ENCODE results near the gene TMF1.

Gene TMF1

DNA sequence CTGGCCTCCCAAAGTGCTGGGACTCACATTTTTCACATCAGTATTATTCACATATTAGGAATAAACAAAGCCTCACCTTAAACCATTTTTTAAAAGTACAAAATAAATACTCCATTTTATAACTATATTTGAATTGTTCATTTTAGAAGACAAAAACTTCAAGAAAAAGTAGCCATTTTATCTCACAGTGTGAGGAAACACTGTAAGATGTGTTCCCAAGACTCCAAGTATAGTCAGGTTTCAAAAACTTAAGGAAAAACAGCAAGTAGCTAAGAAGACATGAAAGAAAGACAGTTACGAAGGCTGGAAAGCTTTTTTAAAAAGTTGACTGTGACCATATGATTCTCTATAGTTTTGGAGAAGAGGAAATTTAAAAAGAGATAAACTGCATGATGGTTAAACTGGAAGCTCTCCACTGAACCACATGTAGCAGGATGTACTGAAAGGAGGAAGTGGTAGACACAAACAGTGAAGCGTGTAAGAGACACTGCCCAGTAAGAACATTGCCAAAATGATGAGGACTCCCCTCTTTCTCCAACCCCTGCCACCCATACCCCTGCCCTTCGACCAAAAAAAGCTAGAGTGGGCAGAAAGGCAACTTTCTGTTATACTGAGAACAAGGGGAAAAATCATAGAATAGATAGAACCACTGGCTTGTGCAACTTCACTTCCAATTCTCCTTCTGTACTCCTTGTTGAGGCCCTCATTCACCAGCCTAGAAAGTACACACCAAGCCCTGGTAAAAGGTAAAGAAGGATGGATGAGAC is 6.2 kb upstream of the TMF1 start:
- no peak for DNase-seq (ENCODE audit: extremely low read depth, low read depth)
- TF ChIP-seq, protein P1, sequence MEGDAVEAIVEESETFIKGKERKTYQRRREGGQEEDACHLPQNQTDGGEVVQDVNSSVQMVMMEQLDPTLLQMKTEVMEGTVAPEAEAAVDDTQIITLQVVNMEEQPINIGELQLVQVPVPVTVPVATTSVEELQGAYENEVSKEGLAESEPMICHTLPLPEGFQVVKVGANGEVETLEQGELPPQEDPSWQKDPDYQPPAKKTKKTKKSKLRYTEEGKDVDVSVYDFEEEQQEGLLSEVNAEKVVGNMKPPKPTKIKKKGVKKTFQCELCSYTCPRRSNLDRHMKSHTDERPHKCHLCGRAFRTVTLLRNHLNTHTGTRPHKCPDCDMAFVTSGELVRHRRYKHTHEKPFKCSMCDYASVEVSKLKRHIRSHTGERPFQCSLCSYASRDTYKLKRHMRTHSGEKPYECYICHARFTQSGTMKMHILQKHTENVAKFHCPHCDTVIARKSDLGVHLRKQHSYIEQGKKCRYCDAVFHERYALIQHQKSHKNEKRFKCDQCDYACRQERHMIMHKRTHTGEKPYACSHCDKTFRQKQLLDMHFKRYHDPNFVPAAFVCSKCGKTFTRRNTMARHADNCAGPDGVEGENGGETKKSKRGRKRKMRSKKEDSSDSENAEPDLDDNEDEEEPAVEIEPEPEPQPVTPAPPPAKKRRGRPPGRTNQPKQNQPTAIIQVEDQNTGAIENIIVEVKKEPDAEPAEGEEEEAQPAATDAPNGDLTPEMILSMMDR (IDR thresholded peaks at IDR 0.05; ENCODE audit: low read depth, low read length): no peak

DNA sequence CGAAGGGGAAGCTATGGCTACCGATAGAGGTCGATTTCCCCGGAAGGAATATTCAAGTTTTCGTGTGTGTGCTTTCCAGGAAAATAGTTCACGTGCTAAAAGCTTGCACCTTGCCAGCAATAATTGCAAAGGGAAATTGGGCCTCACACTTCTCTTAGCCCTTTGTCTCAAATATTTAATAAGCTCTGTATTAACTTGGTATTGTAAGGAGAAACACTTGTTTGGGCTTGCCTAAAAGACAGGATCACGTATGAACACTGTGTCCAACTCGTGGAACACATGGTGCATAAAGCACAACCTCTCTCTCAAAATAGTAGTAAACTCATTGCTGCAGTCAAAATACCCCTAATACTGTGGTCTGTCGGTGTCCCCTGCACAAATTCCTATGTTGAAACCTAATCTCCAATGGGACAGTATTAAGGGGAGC is 352 bp upstream of the TMF1 start:
- DNase-seq (ENCODE audit: extremely low read depth, low read depth): no peak
- TF ChIP-seq, protein P1 (IDR thresholded peaks at IDR 0.05; ENCODE audit: low read depth, low read length): no peak; the same call in none of the 2 replicates

DNA sequence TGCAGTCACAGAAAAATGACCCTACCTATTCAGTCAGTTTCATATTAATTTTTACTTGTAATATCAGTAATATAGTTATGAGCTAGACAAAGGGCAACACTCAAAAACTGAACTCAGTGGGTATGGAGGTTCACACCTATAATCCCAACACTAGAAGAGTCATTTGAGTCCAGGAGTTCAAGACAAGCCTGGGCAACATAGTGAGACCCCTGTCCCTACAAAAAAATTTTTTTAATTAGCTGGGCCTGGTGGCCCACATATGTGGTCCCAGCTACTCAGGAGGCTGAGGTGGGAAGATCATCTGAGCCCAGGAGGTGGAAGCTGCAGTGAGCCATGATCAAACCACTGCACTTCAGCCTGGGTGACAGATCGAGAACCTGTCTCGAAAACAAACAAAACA is 3.1 kb downstream of the TMF1 start:
- DNase-seq (ENCODE audit: extremely low read depth, low read depth): no peak
- TF ChIP-seq, protein P1 (IDR thresholded peaks at IDR 0.05; ENCODE audit: low read depth, low read length): no peak

DNA sequence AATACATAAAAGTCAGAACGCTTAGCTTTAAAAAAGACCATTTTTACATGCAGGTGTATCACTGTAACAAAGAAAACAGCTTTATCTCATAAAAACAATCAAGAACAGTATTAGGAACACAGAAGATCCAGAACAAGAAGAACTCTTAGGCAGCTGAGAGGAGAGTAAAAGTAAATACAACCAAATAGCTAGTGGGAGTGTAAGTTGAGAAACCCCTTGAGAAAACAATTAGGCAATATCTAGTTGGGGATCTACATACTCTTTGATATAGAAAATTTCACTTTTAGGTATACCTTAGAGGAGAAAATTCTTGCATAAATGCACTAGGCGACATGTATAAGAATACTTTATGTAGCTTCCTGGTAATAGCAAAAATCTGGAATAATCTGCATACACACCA is 7.5 kb downstream of the TMF1 start:
- TF ChIP-seq, protein P1 (IDR thresholded peaks at IDR 0.05; ENCODE audit: low read depth, low read length): no peak
- no peak for DNase-seq (ENCODE audit: extremely low read depth, low read depth)

DNA sequence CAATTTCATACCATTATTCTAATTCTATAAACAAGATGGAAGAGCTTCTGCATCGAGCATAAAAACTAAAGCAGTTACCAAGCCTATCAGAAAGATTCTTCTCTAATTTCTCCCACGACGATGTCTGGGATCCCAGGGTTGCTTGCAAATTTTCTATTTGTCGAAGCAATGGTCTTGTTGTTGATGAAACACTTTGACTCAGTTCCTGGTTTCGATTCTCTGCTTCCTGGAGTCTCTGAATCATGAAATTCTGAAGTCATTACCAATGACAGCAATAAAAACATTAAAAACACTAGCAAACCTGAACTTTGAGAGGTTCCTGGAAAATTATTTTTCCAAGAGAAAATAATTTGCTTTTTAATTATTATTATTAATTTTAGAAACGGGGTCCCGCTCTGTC is 18.7 kb downstream of the TMF1 start:
- TF ChIP-seq, protein P1 (IDR thresholded peaks at IDR 0.05; ENCODE audit: low read depth, low read length): no peak
- no peak for DNase-seq (ENCODE audit: extremely low read depth, low read depth)

DNA sequence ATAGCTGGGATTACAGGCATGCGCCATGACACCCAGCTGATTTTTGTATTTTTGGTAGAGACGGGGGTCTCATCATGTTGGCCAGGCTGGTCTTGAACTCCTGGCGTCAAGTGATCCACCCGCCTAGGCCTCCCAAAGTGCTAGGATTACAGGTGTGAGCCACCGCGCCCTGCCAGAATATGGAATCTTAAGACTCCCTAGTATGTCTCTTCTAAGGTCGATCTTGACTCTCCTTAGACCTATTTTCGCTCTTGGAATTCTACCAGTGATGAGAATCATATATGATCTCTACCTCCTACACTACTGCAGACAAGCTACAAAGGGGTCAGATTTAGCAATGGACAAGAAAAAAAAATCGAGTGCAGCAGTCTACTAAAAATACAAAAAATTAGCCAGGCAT is 19.4 kb downstream of the TMF1 start:
- TF ChIP-seq, protein P1 (IDR thresholded peaks at IDR 0.05; ENCODE audit: low read depth, low read length): no peak

DNA sequence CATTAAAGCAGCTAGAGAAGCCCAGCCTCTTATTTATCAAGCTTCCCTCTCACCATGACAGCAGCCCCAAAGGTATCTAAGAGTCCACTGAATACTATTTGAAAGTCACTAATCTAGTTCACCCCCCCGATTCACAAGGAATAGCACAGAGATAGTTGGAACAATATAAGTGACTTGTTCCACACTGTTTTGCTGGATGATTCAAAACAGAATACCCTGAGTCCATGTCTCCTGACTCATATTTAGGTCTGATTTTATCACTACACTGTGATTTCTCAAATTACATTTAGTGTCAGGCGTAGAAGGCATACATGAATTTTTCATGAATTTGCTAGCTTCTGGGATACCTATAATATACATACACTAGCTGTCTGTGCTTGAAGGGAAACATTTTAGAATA is 20.0 kb downstream of the TMF1 start:
- no peak for DNase-seq (ENCODE audit: extremely low read depth, low read depth)
- TF ChIP-seq, protein P1 (IDR thresholded peaks at IDR 0.05; ENCODE audit: low read depth, low read length): no peak

More for the DNA sequence above, 19.4 kb downstream of the TMF1 start:
- no peak for DNase-seq (ENCODE audit: extremely low read depth, low read depth)
